CD4-positive, alpha-beta T cell treated with Interleukin-4 for 1 hour (primary cell): ENCODE results near the gene ZNF862.
"Not testable (repeated sequence)": the region's sequence is repeated elsewhere in the genome, so short reads cannot be mapped to it uniquely, and the experiment has no call there.

ENCODE experiments used
- DNase-seq, 2 donors: peaks; one replicate each; pipeline ENCODE4 v3.0.0-alpha.2; 2020 to 2022

The ZNF862 gene

GRCh38 chr7:149882248-149883047 lies 44.3 kb downstream of the ZNF862 start:
- no peak for DNase-seq

GRCh38 chr7:149883048-149883438 lies 44.9 kb downstream of the ZNF862 start:
- no peak for DNase-seq

DNA sequence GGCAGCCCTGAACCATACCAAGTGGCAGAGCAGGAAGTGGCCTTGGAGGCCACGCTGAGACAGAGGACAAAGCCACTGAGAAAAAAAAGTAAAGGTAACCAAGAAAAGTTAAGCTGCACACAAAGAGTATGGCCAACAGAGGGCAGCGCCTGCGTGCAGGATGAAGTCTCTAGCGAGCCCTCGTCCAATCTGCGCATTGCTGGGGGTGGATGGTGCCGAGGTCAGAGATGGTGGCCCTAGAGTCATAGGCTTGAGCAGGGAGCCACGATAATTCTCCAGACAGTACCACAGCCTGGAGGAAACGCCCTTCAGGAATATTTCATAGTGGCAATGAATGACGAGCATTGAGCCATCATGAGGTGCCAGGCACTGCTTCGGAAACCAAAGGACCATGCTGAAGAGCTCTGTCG lies 45.3 kb downstream of the ZNF862 start:
- peak; percentile 56 to 62 for DNase-seq

DNA sequence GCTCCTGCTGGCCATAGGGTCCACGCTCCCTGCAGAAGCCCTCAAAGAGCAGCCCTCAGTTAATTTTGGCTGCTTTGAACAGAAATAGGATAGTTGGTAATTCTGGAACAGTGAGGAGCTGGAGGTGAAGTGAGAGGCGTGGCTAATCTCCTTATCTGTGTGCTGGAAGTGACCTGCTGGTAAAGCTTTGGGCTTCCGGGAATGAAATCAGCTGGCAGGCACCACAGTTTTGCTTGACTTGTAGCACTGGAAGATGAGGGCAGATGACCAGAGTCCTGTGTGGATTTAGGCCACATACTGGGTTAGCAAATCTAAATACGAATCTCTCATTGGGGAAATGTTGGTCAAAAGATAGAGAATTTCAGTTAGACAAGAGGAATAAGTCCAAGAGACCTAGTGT lies 45.8 kb downstream of the ZNF862 start:
- no peak for DNase-seq

DNA sequence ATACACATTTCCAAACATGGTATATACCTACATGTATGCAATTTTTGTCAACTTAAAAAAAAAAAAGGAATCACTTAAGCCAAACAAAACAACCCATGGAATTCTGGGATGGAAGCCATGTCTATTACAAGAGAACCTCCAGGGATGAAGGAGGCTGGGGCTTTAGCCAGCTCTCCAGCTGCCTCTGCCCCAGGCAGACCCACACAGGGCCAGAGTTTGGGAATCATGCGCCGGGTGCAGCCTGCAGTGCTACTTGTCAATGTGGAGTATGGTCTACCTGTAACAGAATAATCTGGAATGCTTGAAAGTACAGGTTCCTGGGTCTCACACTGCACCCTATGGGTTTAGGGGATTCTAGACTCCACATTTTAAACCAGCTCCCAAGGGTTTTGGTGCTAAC lies 46.4 kb downstream of the ZNF862 start:
- no peak for DNase-seq

GRCh38 chr7:149885191-149886017 lies 47.2 kb downstream of the ZNF862 start:
- no peak for DNase-seq

GRCh38 chr7:149886018-149886415 lies 47.8 kb downstream of the ZNF862 start:
- DNase-seq: no peak

GRCh38 chr7:149887311-149887710 lies 49.1 kb downstream of the ZNF862 start:
- no peak for DNase-seq

DNA sequence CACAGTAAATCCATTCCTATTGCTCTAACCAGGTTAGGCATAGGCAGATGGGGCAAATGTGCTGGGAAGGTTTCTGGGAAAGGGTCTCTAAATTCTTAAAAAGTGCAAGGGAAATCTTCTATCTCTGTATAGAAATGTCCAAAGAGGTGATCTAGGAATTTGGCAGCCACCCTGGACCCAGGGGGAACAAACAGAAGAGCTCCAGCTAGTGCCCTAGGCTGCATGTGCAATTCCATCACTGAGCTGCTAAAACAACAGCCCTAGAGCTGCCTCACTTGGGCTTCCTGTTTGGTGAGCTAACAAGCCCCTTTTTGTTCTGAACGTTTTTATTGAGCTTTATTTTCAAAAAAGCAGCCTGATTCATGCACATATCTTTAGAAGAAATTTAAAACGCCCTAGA lies 52.5 kb downstream of the ZNF862 start:
- not testable (repeated sequence) for DNase-seq

GRCh38 chr7:149894957-149895356 lies 56.8 kb downstream of the ZNF862 start:
- DNase-seq: not testable (repeated sequence)

GRCh38 chr7:149907776-149908376 lies 69.7 kb downstream of the ZNF862 start:
- DNase-seq: not testable (repeated sequence)

GRCh38 chr7:149910219-149910618 lies 72.0 kb downstream of the ZNF862 start:
- not testable (repeated sequence) for DNase-seq

DNA sequence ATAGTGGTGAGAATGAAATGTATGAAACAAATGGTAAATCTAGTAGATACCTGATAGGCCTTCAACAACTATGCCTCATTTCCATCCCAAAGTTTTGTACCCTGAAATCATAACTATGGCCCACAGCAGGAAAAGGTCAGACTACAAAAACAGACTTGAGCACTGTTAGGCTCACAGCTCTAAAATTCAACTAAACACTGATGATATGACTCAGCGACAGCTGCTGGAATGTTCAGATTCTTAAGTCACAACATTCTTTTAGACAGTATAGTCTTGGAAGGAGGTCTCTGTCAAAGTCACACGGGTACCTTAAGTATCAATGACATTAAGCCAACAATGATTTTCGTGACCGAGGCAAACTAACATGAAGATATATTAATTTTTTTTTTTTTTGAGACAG lies 74.0 kb downstream of the ZNF862 start:
- not testable (repeated sequence) for DNase-seq
